Neuron (in vitro differentiated cells): ENCODE data around the gene IFRD1.

Source experiments
- H2AFZ ChIP-seq: one replicate; pipeline ENCODE4 v1.6.1; 2013; ENCODE audit warnings: low read depth, mild to moderate bottlenecking, inconsistent platforms, low read length, moderate library complexity
- H3K27me3 ChIP-seq: one replicate; pipeline ENCODE4 v1.6.1; 2013; ENCODE audit warnings: low read length; ENCODE audit not compliant: insufficient read depth
- H3K36me3 ChIP-seq: one replicate; pipeline ENCODE4 v1.6.1; 2013; ENCODE audit warnings: low read length; ENCODE audit not compliant: insufficient read depth
- H3K4me1 ChIP-seq: one replicate; pipeline ENCODE4 v1.6.1; 2013; ENCODE audit warnings: low read length; ENCODE audit not compliant: insufficient read depth
- H3K4me3 ChIP-seq: 2 replicates; pipeline ENCODE4 v1.5.1; 2013; ENCODE audit warnings: mild to moderate bottlenecking, low read length, moderate library complexity
- H3K9me3 ChIP-seq: one replicate; pipeline ENCODE4 v1.6.1; 2013; ENCODE audit warnings: low read length

IFRD1 gene

GRCh38 chr7:112517487-112517886, 67.2 kb downstream of the IFRD1 start:
- Histone ChIP-seq H3K27me3 (peaks cover 4% of the 10 kb centered on the region), H3K9me3 (no peaks in the 10 kb centered on the region), H3K4me3 (no peak overlapping the region), H2AFZ (no peak overlapping the region), H3K36me3 (no peaks in the 10 kb centered on the region), H3K4me1 (no peaks in the 10 kb centered on the region)

GRCh38 chr7:112520787-112521186, 70.5 kb downstream of the IFRD1 start:
- H3K27me3 ChIP-seq = no peaks in the 10 kb centered on the region
- no peaks in the 10 kb centered on the region for H3K36me3 ChIP-seq
- no peaks in the 10 kb centered on the region for H3K4me1 ChIP-seq
- H3K4me3 ChIP-seq = no peak overlapping the region
- no peaks in the 10 kb centered on the region for H3K9me3 ChIP-seq
- H2AFZ ChIP-seq = no peak overlapping the region

GRCh38 chr7:112521942-112522341, 71.7 kb downstream of the IFRD1 start:
- Histone ChIP-seq H3K36me3 (no peaks in the 10 kb centered on the region), H3K4me3 (no peak overlapping the region), H3K9me3 (no peaks in the 10 kb centered on the region), H3K4me1 (no peaks in the 10 kb centered on the region), H3K27me3 (no peaks in the 10 kb centered on the region), H2AFZ (no peak overlapping the region)

GRCh38 chr7:112523871-112524270, 73.6 kb downstream of the IFRD1 start:
- Histone ChIP-seq H3K4me1 (no peaks in the 10 kb centered on the region), H3K9me3 (no peaks in the 10 kb centered on the region), H3K27me3 (no peaks in the 10 kb centered on the region), H3K4me3 (no peak overlapping the region), H3K36me3 (no peaks in the 10 kb centered on the region), H2AFZ (no peak overlapping the region)
